ENCODE results near the gene RCSD1. TPM values are rescaled to one million over a fixed set of nuclear protein-coding genes. Genes with fewer than 3 reads are reported as not detected.

The RCSD1 gene
- total and polyA plus RNA-seq, 10 of the 15 experiments (the other 5 are each of a cell fraction or from before 2014, with no cell fraction given): 11.4 to 78.3 (median 71.6) TPM

GRCh38 chr1:167616521-167616920, 13.5 kb upstream of the RCSD1 start:
- ATAC-seq (no peak), FAIRE-seq (no peak), DNase-seq (ENCODE audit: low read depth, low spot score) (no peak)
- no peak overlapping the region for H3K9ac ChIP-seq (ENCODE audit: control insufficient read depth, insufficient read depth, low read length)
- H3K4me3 ChIP-seq: peak overlapping the region; percentile 62
- H3K9me3 ChIP-seq (replicated peaks; ENCODE audit: control insufficient read depth, insufficient read depth, low read length): no peaks in the 10 kb centered on the region; the same call in 1 of the 3 replicates
- ChIA-PET POLR2A (interaction anchor here (0.8 to 5.2 kb wide), 7 partner anchors 12 to 65 kb away, joined by 3 to 29 read pairs (median 4); partner anchors contain the start of gene RCSD1), SMC1A (ENCODE audit: uncharacterized antibody, unreplicated experiment) (interaction anchor here (0.5 to 4.2 kb wide), 19 partner anchors 9 to 88 kb away, joined by 3 to 77 read pairs (median 5); partner anchors contain the start of gene CREG1), RAD21 (ENCODE audit: unreplicated experiment) (interaction anchor here (1.0 to 4.4 kb wide), 11 partner anchors 11 to 109 kb away, joined by 3 to 35 read pairs (median 8); no protein-coding TSS in a partner anchor), CTCF (interaction anchor here (0.7 to 4.3 kb wide), 8 partner anchors 11 to 83 kb away, joined by 3 to 56 read pairs (median 6); no protein-coding TSS in a partner anchor)
- peak overlapping the region; percentile 13 for H2AFZ ChIP-seq (ENCODE audit: control insufficient read depth, low read depth, low read length)
- peak overlapping the region; percentile 70; the same call in 1 of the 2 replicates for H3K27ac ChIP-seq (ENCODE audit: control insufficient read depth, insufficient read depth)
- H3K4me1 ChIP-seq (ENCODE audit: control insufficient read depth, insufficient read depth, low read length): peaks cover 22% of the 10 kb centered on the region
- 66% methylated on average over 8 of the region's 8 CpGs for WGBS (ENCODE audit: insufficient coverage, insufficient replicate concordance, low lambda C conversion rate, missing lambda C conversion rate)
- BruUV-seq (replicated peaks): no TSS peak
- in situ Hi-C loops (cut with MboI): no loop called here
- H3K36me3 ChIP-seq (ENCODE audit: control insufficient read depth in 2 of 2, insufficient read depth in 2 of 2, low read length in 1 of 2): no peaks in the 10 kb centered on the region
- no peaks in the 10 kb centered on the region for H4K20me1 ChIP-seq (ENCODE audit: control insufficient read depth, insufficient read depth)
- intact Hi-C loops (cut with micrococcal nuclease; ENCODE audit: unreplicated experiment): no loop called here
- TF ChIP-seq SREBF2 (IDR thresholded peaks at IDR 0.05; ENCODE audit: low read length) (no peak), ESRRA (IDR thresholded peaks at IDR 0.05; ENCODE audit: low read length) (no peak), SIX5 (IDR thresholded peaks at IDR 0.05; ENCODE audit: low read depth, low read length, severe bottlenecking) (no peak), HDAC6 (IDR thresholded peaks at IDR 0.05; ENCODE audit: unreplicated experiment) (no peak), CHD1 (IDR thresholded peaks at IDR 0.05; ENCODE audit: low read depth, low read length) (no peak), ZNF384 (IDR thresholded peaks at IDR 0.05; ENCODE audit: borderline replicate concordance, low read depth, low read length) (no peak), YBX1 (IDR thresholded peaks at IDR 0.05) (no peak)
- TF ChIP-seq, protein P1, sequence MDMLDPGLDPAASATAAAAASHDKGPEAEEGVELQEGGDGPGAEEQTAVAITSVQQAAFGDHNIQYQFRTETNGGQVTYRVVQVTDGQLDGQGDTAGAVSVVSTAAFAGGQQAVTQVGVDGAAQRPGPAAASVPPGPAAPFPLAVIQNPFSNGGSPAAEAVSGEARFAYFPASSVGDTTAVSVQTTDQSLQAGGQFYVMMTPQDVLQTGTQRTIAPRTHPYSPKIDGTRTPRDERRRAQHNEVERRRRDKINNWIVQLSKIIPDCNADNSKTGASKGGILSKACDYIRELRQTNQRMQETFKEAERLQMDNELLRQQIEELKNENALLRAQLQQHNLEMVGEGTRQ (IDR thresholded peaks at IDR 0.05; ENCODE audit: borderline replicate concordance, low read depth, low read length): no peak
- TF ChIP-seq, protein P2, sequence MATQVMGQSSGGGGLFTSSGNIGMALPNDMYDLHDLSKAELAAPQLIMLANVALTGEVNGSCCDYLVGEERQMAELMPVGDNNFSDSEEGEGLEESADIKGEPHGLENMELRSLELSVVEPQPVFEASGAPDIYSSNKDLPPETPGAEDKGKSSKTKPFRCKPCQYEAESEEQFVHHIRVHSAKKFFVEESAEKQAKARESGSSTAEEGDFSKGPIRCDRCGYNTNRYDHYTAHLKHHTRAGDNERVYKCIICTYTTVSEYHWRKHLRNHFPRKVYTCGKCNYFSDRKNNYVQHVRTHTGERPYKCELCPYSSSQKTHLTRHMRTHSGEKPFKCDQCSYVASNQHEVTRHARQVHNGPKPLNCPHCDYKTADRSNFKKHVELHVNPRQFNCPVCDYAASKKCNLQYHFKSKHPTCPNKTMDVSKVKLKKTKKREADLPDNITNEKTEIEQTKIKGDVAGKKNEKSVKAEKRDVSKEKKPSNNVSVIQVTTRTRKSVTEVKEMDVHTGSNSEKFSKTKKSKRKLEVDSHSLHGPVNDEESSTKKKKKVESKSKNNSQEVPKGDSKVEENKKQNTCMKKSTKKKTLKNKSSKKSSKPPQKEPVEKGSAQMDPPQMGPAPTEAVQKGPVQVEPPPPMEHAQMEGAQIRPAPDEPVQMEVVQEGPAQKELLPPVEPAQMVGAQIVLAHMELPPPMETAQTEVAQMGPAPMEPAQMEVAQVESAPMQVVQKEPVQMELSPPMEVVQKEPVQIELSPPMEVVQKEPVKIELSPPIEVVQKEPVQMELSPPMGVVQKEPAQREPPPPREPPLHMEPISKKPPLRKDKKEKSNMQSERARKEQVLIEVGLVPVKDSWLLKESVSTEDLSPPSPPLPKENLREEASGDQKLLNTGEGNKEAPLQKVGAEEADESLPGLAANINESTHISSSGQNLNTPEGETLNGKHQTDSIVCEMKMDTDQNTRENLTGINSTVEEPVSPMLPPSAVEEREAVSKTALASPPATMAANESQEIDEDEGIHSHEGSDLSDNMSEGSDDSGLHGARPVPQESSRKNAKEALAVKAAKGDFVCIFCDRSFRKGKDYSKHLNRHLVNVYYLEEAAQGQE (IDR thresholded peaks at IDR 0.05; ENCODE audit: low read depth, low read length): no peak
- TF ChIP-seq, protein P3, sequence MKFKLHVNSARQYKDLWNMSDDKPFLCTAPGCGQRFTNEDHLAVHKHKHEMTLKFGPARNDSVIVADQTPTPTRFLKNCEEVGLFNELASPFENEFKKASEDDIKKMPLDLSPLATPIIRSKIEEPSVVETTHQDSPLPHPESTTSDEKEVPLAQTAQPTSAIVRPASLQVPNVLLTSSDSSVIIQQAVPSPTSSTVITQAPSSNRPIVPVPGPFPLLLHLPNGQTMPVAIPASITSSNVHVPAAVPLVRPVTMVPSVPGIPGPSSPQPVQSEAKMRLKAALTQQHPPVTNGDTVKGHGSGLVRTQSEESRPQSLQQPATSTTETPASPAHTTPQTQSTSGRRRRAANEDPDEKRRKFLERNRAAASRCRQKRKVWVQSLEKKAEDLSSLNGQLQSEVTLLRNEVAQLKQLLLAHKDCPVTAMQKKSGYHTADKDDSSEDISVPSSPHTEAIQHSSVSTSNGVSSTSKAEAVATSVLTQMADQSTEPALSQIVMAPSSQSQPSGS (IDR thresholded peaks at IDR 0.05; ENCODE audit: low read length): no peak
- peak overlapping the region; percentile 73 for H3K4me2 ChIP-seq (ENCODE audit: control insufficient read depth, insufficient read depth)
- H3K27me3 ChIP-seq (replicated peaks in 1 of 2; ENCODE audit: control insufficient read depth in 2 of 2, insufficient read depth in 2 of 2, low read length in 1 of 2): no peaks in the 10 kb centered on the region
- H3K79me2 ChIP-seq (ENCODE audit: control insufficient read depth, insufficient read depth, low read length): no peaks in the 10 kb centered on the region

Measured in GM12878 (cell line).